Chondrocyte (in vitro differentiated cells): ENCODE results near the gene PCSK4. TPM values are rescaled to one million over a fixed set of nuclear protein-coding genes. Genes with fewer than 3 reads are reported as not detected.

Experiments used
- DNase-seq: peaks from one replicate; pipeline ENCODE4 v3.0.0; 2021; ENCODE audit warnings: mixed read lengths, low spot score
- H3K27ac Mint-ChIP-seq: one replicate; pipeline ENCODE4 v1.8.0; 2021; ENCODE audit warnings: mild to moderate bottlenecking, moderate library complexity, mixed read lengths; ENCODE audit not compliant: unreplicated experiment
- H3K27me3 Mint-ChIP-seq: 2 replicates; pipeline ENCODE4 v1.8.0; 2021; ENCODE audit warnings: low read depth, mixed read lengths
- H3K36me3 Mint-ChIP-seq: 2 replicates; pipeline ENCODE4 v1.8.0; 2021; ENCODE audit warnings: low read depth, mixed read lengths
- H3K4me1 Mint-ChIP-seq: 2 replicates; pipeline ENCODE4 v1.8.0; 2021; ENCODE audit warnings: low read depth, mild to moderate bottlenecking, mixed read lengths
- H3K4me3 Mint-ChIP-seq: one replicate; pipeline ENCODE4 v1.8.0; 2021; ENCODE audit warnings: mild to moderate bottlenecking, moderate library complexity, mixed read lengths; ENCODE audit not compliant: unreplicated experiment
- H3K9me3 Mint-ChIP-seq: 2 replicates; pipeline ENCODE4 v1.8.0; 2021; ENCODE audit warnings: low read depth, mixed read lengths
- total RNA-seq: library from RNA; stranded (reverse); gene quantifications from 3 replicates; pipeline ENCODE4 v1.2.1, GENCODE V29; 2021
- TF ChIP-seq, protein P1 (sequence below): fragments of 200-600 bp; sonication (generic); IDR thresholded peaks from 2 replicates; pipeline ENCODE4 v1.5.0; 2021; ENCODE audit warnings: antibody characterized with exemption, mild to moderate bottlenecking, moderate library complexity

PCSK4 gene
- total RNA-seq, 1 donor from 2014 or later: 3.9 TPM

DNA sequence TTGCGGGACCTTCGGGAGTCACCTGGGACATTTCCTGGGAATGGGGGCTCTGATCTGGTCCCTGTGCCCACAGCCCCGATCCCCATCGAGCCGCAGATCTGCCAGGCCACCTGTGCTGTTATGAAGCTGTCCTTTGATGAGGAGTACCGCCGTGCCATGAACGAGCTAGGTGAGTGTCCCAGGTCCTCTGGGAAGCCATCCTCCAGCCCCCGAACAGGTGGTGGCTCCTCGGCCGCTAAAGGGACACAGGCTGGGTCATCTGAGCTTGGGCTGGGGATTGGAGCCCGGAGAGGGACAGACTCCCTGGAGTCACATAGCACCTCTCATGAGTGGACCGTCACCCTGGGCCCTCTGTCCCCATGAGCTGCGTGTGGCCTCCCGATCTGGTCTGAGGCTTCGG lies 32.3 kb downstream of the PCSK4 start:
- no peak overlapping the region for H3K4me3 Mint-ChIP-seq
- peaks cover 4% of the 10 kb centered on the region for H3K36me3 Mint-ChIP-seq
- H3K27ac Mint-ChIP-seq: no peak overlapping the region
- H3K4me1 Mint-ChIP-seq: peaks cover 4% of the 10 kb centered on the region
- peaks cover 7% of the 10 kb centered on the region for H3K27me3 Mint-ChIP-seq
- DNase-seq: no peak
- H3K9me3 Mint-ChIP-seq: no peaks in the 10 kb centered on the region
- TF ChIP-seq, protein P1, sequence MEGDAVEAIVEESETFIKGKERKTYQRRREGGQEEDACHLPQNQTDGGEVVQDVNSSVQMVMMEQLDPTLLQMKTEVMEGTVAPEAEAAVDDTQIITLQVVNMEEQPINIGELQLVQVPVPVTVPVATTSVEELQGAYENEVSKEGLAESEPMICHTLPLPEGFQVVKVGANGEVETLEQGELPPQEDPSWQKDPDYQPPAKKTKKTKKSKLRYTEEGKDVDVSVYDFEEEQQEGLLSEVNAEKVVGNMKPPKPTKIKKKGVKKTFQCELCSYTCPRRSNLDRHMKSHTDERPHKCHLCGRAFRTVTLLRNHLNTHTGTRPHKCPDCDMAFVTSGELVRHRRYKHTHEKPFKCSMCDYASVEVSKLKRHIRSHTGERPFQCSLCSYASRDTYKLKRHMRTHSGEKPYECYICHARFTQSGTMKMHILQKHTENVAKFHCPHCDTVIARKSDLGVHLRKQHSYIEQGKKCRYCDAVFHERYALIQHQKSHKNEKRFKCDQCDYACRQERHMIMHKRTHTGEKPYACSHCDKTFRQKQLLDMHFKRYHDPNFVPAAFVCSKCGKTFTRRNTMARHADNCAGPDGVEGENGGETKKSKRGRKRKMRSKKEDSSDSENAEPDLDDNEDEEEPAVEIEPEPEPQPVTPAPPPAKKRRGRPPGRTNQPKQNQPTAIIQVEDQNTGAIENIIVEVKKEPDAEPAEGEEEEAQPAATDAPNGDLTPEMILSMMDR: no peak

DNA sequence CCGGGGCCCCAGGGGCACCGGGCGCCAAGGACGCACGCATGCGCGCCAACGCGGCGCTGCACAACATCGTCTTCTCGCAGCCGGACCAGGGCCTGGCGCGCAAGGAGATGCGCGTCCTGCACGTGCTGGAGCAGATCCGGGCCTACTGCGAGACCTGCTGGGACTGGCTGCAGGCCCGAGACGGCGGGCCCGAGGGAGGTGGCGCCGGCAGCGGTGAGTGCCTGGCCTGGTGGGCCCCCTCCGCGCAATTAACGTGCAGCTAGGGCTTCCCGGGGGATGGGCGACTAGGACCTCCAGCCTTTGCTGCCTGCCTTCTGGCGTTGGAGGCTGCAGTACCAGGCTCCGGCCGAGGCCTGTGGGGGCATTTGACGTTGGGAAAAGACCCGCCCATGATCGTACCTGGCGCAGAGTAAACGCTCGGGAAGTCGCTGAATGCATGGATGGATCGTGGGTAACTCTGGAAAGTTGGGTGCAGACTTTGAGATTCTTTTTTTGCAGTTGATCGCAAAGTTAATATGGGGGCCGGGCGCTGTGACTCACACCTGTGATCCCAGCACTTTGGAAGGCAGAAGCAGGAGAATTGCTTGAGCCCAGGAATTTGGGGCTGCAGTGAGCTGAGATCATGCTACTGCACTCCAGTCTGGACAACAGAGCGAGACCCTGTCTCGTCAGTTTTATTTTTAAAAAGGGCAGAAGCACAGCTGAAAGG lies 33.0 kb downstream of the PCSK4 start:
- Mint-ChIP-seq H3K4me3 (no peak overlapping the region), H3K27me3 (peaks cover 11% of the 10 kb centered on the region)

DNA sequence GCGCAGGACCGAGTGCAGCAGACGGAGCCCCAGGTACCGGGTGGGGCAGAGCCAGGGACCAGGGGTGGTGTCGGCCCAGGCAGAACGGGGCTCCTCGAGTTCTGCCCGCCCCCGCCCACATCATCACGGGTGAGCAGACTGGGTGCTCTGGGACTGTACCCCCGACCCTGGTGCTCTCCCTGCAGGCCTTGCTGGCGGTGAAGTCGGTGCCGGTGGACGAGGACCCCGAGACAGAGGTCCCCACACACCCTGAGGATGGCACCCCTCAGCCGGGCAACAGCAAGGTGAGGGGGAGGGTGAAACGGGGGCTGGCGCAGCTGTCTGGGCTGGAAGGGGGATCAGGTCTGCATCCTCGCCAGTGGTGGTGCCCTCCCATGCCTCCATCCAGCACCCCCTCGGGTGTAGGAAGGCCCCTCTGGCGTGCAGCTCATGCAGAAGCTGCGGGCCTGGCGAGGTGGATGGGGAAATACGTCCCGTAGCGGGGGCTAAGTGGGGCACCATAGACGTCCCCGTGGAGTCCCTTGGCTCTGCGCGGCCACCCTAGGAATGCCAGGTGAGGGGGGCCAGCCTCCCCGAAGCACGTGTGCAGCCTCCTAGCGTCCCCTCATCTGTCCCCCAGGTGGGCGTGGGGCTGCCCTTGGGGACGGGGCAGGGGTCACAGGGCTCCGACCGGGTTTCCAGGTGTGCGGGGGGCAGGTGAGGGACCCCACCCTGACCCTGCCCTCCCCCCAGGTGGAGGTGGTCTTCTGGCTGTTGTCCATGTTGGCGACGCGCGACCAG lies 33.8 kb downstream of the PCSK4 start:
- H3K9me3 Mint-ChIP-seq: no peaks in the 10 kb centered on the region
- peaks cover 4% of the 10 kb centered on the region for H3K36me3 Mint-ChIP-seq
- DNase-seq: no peak
- H3K4me1 Mint-ChIP-seq: peaks cover 4% of the 10 kb centered on the region
- H3K4me3 Mint-ChIP-seq: no peak overlapping the region
- peaks cover 13% of the 10 kb centered on the region for H3K27me3 Mint-ChIP-seq
- TF ChIP-seq, protein P1: no peak
- no peak overlapping the region for H3K27ac Mint-ChIP-seq

More for the DNA sequence above, 33.0 kb downstream of the PCSK4 start:
- Mint-ChIP-seq H3K4me1 (peaks cover 4% of the 10 kb centered on the region), H3K9me3 (no peaks in the 10 kb centered on the region), H3K36me3 (peaks cover 4% of the 10 kb centered on the region), H3K27ac (no peak overlapping the region)
- no peak for DNase-seq
- TF ChIP-seq, protein P1: no peak

DNA sequence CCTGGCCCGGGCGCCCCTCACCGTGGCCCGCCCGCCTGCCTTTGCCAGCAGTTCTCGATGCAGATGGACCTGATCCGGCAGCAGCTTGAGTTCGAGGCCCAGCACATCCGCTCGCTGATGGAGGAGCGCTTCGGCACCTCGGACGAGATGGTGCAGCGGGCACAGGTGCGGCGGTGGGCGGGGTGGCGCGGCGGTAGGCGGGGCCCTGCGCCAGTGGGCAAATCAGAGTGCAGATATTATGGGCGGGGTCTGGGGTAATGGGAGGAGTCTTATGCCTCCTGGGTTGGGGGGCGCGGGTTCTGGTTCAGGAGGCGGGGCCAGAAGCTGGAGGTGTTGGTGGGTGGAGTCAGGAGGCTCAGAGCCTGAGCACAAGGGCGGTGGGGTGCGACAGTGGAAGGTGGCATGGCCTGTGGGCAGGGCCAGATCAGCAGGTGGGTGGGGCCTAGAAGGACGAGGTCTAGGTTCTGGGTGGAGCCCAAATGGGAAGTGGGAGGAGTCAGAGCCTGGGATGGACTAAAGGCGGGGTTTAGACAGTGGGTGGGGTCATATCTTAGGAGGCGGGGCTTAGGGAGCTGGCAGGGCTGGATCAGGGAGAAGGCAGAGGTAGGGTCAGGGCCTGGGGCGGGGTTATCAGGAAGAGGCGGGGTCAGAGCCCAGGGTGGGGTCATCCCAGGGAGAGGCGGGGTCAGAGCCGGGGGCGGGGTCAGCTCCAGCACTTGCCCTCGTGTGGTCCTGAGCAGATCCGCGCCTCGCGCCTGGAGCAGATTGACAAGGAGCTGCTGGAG lies 34.6 kb downstream of the PCSK4 start:
- TF ChIP-seq, protein P1: no peak
- Mint-ChIP-seq H3K27me3 (peaks cover 21% of the 10 kb centered on the region), H3K36me3 (peaks cover 6% of the 10 kb centered on the region), H3K9me3 (no peaks in the 10 kb centered on the region), H3K27ac (no peak overlapping the region), H3K4me3 (no peak overlapping the region), H3K4me1 (peaks cover 9% of the 10 kb centered on the region)
- no peak for DNase-seq

DNA sequence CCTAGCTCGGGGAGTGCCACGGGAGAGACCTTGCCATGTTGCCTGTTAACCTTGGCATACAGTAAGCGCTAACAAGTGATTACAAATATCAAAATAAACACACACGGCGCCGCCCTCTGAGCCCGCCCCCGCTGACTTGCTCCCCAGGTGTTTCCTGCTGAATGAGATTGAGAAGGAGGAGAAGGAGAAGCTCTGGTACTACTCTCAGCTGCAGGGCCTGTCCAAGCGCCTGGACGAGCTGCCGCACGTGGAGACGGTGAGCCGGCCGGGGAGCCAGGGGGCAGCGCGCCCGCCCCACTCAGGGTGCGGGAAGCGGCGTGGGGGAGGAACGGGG lies 35.2 kb downstream of the PCSK4 start:
- Mint-ChIP-seq H3K9me3 (no peaks in the 10 kb centered on the region), H3K27me3 (peaks cover 24% of the 10 kb centered on the region), H3K4me3 (no peak overlapping the region), H3K4me1 (peaks cover 9% of the 10 kb centered on the region), H3K36me3 (peaks cover 6% of the 10 kb centered on the region), H3K27ac (no peak overlapping the region)
- DNase-seq: no peak
- TF ChIP-seq, protein P1: no peak
